GM21390 (cell line): Measurements from ENCODE around the gene TRIO.

Source experiments
- ATAC-seq: cut with Tn5 transposase; IDR thresholded peaks from one replicate; pipeline ENCODE4 v1.9.1; 2021; ENCODE audit not compliant: unreplicated experiment

The TRIO gene

GRCh38 chr5:14402424-14402823 lies 259.3 kb downstream of the TRIO start:
- ATAC-seq: no peak

DNA sequence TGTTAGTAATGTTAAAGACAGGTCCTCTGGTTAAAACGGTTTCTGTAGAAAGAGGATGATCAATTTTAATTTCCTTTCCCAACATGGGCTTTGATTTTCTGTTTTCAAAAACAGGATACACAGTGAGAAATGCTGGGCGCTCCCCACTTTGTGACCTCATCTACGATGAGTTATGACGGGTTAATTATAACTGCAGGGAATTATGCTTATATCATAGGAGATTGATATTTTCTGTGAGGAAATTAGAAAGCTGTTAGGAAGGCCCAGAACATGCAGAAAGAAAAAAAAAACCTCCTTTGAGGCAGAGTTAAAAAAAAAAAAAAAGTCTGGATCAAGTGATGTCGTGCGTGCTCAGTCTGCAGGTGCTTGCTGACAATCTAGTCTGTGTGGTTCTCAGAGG lies 261.6 kb downstream of the TRIO start:
- no peak for ATAC-seq

DNA sequence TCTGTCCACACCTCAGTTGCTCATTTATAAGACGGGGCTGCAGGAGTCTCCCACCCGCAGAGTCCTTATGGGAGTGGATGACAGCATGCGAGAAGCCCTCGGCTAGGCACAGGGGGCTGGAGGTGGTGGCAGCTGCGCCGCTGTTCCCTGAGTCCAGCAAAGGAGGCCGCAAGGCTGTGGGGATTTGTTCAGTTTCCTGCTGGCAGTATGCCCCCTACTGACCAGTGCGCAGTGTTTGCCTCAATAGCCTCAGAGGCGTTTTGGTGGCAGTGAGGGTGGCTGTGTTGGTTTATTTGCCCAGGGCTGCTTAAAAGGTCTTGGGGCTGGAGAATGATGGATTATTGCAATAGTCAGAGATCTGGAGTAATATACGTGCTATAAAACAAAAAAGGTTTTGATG lies 262.1 kb downstream of the TRIO start:
- ATAC-seq: no peak

- no peak for ATAC-seq
Observed at GRCh38 chr5:14405706-14406553, 262.8 kb downstream of the TRIO start.

GRCh38 chr5:14406554-14406849 lies 263.4 kb downstream of the TRIO start:
- no peak for ATAC-seq

DNA sequence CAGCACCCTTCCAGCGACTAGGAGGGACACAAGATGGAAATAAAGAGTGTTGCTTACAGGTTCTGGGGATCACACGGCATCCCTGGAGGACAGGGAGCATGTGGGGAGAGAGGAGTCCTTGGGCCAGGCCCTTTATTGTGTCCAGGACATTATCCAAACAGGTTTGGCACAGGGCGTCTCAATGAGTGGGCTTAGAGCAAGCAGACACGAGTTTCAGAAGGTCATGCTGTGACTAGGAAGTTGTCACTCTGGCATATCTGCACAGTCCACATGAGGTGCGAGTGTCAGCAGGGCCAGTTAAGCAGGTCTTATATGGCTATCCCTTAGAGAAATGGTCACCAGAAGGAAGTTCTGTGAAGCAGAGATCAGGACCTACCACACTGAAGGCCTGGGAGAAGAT lies 263.9 kb downstream of the TRIO start:
- no peak for ATAC-seq

DNA sequence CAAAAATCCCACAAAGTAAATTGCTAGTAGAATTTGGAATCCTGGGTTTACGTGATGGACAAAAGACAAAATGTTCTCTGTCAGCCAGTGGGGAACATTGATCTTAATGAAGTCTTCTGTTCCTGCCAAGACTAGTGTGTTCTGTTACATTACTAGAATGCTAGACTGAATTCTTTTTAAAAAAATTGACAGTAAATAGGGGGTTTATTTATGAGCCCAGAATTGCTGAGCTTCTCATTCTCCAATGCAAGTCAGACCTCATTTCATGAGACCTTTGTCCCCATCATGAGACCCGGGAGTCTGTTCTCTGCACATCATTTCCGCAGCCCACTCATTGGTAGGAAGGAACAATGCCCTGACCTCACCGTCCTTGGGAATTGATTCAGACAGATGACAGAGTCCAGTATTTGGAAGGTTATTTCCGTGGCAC lies 264.6 kb downstream of the TRIO start:
- ATAC-seq: no peak

- no peak for ATAC-seq
Observed at GRCh38 chr5:14408969-14409586, 265.9 kb downstream of the TRIO start.

- ATAC-seq: no peak
Observed at GRCh38 chr5:14410068-14410393, 266.9 kb downstream of the TRIO start.

GRCh38 chr5:14410394-14411201 lies 267.5 kb downstream of the TRIO start:
- no peak for ATAC-seq

GRCh38 chr5:14411216-14411615 lies 268.1 kb downstream of the TRIO start:
- no peak for ATAC-seq

GRCh38 chr5:14413331-14413750 lies 270.2 kb downstream of the TRIO start:
- ATAC-seq: no peak

DNA sequence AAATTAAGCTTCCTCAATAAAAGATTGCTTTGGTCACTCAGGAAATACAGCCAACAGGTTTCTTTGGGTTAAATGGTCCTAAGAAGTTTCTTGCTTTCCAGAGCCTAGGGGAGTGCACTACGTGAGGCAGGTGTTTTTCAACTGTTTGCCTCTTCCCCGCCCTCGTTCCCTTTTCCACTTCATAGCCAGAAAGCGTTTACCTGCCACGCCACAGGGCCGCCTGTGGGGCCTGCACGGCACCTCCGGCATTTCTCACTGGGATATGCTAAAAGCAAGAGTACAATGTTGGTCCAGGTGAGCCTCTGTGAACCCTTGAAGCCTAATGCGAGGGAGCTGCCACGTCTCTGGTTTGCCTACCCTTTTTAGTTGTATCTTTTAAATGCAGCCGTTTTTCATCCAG lies 270.9 kb downstream of the TRIO start:
- ATAC-seq: no peak

- no peak for ATAC-seq
Observed at GRCh38 chr5:14414656-14415023, 271.5 kb downstream of the TRIO start.

DNA sequence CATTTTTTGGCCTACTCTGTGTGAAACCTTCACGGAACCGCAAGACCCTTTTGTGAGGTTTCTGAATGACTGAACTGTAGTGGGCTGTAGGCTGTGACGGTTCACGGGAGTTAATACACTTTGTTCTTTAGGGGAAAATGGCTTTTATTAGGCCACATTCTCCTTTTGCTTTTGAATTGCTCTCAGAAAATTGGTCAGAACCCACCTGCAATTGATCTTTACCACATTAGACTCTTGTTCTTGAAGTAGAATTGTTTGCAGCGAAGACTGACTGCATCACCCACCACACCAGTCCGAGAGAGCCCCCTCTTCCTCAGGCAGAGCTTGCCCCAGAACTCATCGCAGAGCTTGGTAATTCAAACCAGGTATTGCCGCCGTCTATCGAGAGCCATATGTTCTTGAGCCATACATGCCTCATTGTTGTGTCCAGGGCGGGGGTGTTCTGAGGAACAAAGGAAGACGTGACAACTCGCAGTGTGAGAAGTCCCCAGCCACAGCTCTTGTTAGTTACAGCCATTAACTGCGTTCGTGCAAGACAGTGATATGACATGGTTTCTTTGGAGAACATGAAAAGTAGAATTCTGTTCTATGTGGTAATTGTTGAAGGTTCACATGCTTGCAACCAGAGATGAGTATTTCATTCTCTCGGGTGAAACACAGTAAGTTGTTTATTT lies 272.0 kb downstream of the TRIO start:
- ATAC-seq: peak; percentile 69

DNA sequence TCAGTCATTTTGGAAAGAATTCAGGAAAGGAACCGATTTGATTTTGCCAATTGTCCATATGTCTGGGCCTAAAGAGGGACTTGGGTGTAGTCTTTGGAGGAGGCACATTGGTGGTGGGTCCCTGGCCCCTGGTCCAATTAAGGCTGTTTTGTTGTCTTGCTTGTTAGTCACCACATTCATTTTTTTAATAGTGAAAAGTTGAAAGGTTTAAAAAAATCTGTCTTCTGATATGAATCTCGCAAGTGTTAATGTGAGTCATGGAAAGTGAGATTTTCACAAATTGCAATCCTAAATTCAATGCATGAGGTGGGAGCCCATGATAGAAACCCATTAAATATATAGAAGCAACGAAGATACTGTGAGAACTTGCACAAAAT lies 272.5 kb downstream of the TRIO start:
- ATAC-seq: no peak

DNA sequence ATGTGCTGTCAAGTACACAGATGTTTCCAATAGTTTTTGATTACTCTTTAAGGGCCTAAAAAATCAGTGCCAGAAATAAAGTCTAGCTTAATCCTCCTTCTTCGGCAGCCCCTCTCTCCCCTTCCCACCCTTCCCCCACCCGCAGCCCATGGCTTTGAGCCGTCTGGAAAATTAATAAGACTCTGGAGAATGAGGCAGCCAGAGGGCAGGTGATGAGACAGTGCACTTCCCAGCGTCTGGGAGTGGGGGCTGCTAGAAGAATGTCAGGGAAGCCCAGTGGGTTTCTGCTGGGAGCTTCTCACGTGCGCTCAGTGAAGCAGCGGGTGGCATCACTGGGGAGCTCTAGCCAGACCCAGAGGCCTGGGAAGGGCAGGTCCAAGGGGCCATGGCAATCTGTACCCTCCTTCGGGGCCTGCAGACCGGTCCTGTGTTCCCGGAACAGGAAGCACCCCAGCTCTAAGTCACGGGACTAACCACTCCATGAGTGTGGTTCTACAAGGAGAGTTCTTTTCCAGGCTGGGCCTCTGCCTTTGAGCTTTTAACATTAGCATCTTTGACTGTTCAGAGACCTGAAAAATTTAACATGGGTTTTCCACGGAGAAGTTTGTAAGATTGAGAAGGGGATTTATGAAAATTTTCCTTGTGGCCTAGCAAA lies 273.6 kb downstream of the TRIO start:
- ATAC-seq: no peak

DNA sequence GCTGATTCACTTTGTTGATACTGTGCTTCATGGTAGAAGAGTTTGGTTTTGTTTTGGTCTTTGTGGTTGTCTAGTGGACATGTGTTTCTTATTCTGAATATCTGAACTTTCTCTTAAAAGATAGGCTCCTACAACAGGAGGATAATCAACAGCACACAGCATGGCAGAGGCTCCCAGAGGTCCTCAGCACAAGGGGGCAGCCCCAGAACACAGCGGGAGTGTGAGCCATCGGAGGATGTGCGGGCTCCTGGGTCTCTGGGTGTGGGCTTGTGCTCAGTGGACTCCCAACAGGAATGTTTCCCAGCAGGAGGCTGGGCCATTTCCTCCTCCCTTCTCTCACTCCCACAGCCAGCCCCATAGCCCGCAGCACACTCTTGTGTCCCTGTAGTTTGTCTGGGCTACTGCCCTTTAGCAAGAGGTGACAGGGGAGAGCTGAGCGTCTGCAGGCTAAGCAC lies 274.2 kb downstream of the TRIO start:
- ATAC-seq: no peak

DNA sequence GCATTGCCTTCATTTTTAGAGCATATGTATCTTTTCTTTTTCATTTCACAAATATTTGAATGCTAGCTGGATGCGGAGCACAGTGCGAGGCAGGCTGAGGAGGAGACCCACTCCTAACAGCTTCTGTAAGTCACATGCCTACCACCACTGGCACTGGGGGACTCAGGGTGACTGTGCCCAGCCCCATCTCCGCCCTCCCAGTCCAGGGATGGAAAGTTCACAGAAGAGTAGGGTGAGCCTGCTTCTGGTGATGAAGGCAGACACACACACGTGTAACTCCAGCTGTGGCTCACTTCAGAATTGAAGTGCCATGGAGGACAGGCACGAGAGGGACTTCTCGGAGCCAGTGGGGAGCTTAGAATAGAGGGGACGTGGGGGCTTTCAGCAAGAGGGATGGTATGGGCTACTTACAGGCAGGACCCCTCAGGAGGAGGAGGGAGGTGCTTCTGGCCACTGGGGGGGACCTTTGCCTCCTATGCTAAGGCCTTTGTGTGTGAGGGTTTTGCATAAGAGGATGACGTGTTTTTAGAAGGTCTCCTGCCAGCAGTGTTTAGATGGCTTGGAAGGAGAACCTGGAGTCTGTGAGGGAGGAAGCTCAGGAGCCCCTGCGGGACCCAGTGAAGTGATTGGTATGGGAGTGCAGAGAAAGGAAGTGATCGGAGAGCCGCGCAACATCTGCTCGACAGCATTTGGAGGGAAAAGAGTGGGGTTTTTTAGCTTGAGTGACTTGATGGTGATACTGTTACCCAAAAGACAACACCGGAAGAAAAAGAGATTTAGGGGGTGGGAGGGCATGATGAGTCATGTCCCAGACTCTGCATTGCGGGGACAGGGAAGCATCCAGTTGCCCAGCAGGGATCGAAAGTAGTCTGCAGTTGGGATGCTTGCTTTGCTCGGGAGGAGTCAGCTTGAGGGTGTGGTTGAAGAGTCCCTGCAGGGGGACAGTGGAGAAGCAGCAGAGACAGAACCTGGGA lies 274.9 kb downstream of the TRIO start:
- no peak for ATAC-seq

DNA sequence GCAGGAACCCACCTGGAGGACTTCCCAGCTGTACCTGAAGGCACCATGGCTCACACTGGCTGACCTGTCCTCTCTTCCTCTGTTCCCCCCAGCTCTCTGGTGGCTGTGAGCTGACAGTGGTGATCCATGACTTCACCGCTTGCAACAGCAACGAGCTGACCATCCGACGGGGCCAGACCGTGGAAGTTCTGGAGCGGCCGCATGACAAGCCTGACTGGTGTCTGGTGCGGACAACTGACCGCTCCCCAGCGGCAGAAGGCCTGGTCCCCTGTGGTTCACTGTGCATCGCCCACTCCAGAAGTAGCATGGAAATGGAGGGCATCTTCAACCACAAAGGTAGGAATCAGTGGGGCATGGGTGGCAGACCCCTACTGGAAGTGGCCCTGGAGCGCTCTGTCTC lies 276.5 kb downstream of the TRIO start:
- no peak for ATAC-seq
